SH-SY5Y (cell line): Measurements from ENCODE around the gene RAB25.

Source experiments
- GATA2 ChIP-seq: IDR thresholded peaks from 2 replicates; pipeline ENCODE4 v1.6.1; 2011; ENCODE audit warnings: mild to moderate bottlenecking, low read depth, low read length
- GATA3 ChIP-seq: IDR thresholded peaks from 2 replicates; pipeline ENCODE4 v1.6.1; 2011; ENCODE audit warnings: low read depth, mild to moderate bottlenecking, low read length, moderate library complexity

DNA sequence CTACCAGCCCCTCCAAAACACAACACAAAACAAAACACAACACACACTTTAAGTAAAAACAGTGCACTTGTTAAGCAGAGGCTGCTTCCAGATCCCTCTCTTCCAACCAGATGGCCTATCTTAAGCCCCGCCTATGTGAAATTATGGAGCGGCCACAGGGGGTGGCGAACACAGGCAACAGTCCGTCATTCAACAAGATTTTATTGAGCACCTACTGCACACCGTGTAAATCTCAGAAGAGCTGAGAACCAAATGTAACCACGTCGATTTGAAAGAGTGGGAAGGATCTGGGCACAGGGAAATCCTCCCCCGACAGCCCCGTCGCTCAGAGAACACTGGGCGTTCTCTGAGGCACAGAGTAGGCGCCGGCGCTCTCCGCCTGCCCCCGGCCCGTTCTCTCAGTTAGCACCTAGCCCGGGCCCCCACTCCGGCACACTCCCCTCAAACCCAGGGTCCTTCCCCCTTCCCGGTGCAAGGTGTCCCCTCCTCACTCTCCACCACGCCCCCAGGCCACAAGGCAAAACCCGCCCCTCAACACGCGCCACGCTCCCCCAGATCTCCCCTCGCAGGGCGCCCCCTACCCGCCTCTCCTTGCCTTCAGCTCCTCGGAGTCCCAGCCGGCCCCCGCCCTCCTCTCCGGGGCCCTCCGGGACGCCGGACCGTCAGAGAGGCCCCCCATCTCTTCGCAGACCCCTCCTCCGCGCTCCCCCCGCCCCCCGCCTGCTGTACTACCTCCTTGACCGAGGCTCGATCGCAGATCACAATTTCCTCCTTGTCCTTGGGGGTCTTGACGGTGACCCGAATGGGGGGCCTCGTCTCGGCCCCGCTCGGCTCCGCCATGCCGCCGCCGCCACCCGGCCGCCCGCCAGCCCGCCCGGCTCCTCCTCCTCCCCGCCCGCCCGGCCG, 7.8 kb upstream of the RAB25 start:
- no peak for TF ChIP-seq GATA3
- TF ChIP-seq GATA2, result no peak
